Measurements from ENCODE around the gene HYPK. TPM values are rescaled to one million over a fixed set of nuclear protein-coding genes. Genes with fewer than 3 reads are reported as not detected.

HYPK gene
- total and polyA plus RNA-seq, 2 of the 8 experiments (the other 6 are each of a cell fraction or from before 2014, with no cell fraction given), result 5.4 to 17.6 TPM

GRCh38 chr15:43824302-43825246 lies 24.2 kb downstream of the HYPK start, which contains the start of gene MFAP1:
MFAP1 (minus strand) TSS chr15:43824690; CDS start chr15:43824569, 121 bp downstream.
- peak within 1 kb of the TSS; percentile 1 for H4K91ac ChIP-seq (replicated peaks; ENCODE audit: insufficient read length, low read length)
- no peak within 1 kb of the TSS for H3K23ac ChIP-seq (ENCODE audit: insufficient read length)
- H2BK20ac ChIP-seq (ENCODE audit: low read length), result 0 out of 2 replicates have a peak within 1 kb of the TSS, but pooled peaks have one; percentile 67
- H3K79me1 ChIP-seq (ENCODE audit: low read depth, low read length), result no peaks in the 10 kb centered on the region; the same call in none of the 2 replicates
- peak within 1 kb of the TSS; percentile 17; the same call in 1 of the 2 replicates for H2BK12ac ChIP-seq (ENCODE audit: low read depth, low read length)
- H4K8ac ChIP-seq (ENCODE audit: extremely low read depth, insufficient read depth, low read length), result peak within 1 kb of the TSS; percentile 76; the same call in 1 of the 2 replicates
- H3K4me3 ChIP-seq (ENCODE audit: extremely low read depth in 1 of 4, insufficient read depth in 2 of 4, low read depth in 3 of 4, low read length in 4 of 4), result peak within 1 kb of the TSS; percentile 63 to 98 (median 90)
- ChIA-PET CTCF (ENCODE audit: partially characterized antibody) (no interaction called here), POLR2A (ENCODE audit: partially characterized antibody) (interaction anchor here (0.6 to 3.2 kb wide), 13 partner anchors 19 to 611 kb away, joined by 3 to 22 read pairs (median 4); partner anchors contain the start of genes ELL3, HYPK, PDIA3 and SERINC4)
- H2AK5ac ChIP-seq (ENCODE audit: low read depth, low read length), result no peak within 1 kb of the TSS
- H3K79me2 ChIP-seq (ENCODE audit: control insufficient read depth in 1 of 2, insufficient read depth in 2 of 2, low read length in 2 of 2), result peaks cover 3 to 36% of the 10 kb centered on the region in 2 experiments
- H3K9ac ChIP-seq (replicated peaks in 1 of 4; ENCODE audit: extremely low read depth in 1 of 4, low read depth in 3 of 4, low read length in 3 of 4), result peak within 1 kb of the TSS; percentile 75 to 91 (median 88)
- H3K18ac ChIP-seq (ENCODE audit: extremely low read depth, low read length), result peak within 1 kb of the TSS; percentile 73; the same call in 1 of the 2 replicates
- DNase-seq (ENCODE audit: low read depth in 1 of 2, low spot score in 2 of 2) (peak; percentile 72 to 83), FAIRE-seq (peak; percentile 86)
- no peaks in the 10 kb centered on the region for H3K23me2 ChIP-seq (ENCODE audit: low read depth, low read length)
- H3K27ac ChIP-seq (ENCODE audit: low read depth, low read length), result peak within 1 kb of the TSS; percentile 90
- WGBS, 2 experiments (ENCODE audit: extremely low coverage in 1 of 2, insufficient coverage in 1 of 2, insufficient read length in 1 of 2, insufficient replicate concordance in 2 of 2, low coverage in 1 of 2, low lambda C conversion rate in 2 of 2, missing lambda C conversion rate in 1 of 2), result 13% methylated on average over 46 of the region's 46 CpGs; no CpG with 5 or more reads in 1 of the 2 experiments
- H4K20me1 ChIP-seq (replicated peaks in 1 of 2; ENCODE audit: control insufficient read depth in 1 of 2, insufficient read depth in 2 of 2, low read length in 2 of 2), result no peaks in the 10 kb centered on the region
- H3K14ac ChIP-seq (ENCODE audit: insufficient read length), result no peak within 1 kb of the TSS
- peaks cover 0 to 3% of the 10 kb centered on the region in 2 experiments; a peak in 2 of 4 replicates for H3K9me3 ChIP-seq (ENCODE audit: insufficient read depth in 2 of 2, low read depth in 1 of 2, low read length in 1 of 2)
- H2AFZ ChIP-seq (ENCODE audit: low read length), result peak within 1 kb of the TSS; percentile 98
- H3K36me3 ChIP-seq (ENCODE audit: control insufficient read depth in 2 of 4, insufficient read depth in 4 of 4, low read length in 3 of 4), result peaks cover 0 to 5% (median 0%) of the 10 kb centered on the region in 4 experiments; a peak in 1 of 8 replicates
- H4K5ac ChIP-seq (ENCODE audit: insufficient read length, low read depth, low read length), result peak within 1 kb of the TSS; percentile 10
- peaks cover 0 to 4% (median 2%) of the 10 kb centered on the region in 4 experiments; a peak in 4 of 7 replicates for H3K4me1 ChIP-seq (replicated peaks in 1 of 4; ENCODE audit: control insufficient read depth in 3 of 4, insufficient read depth in 4 of 4, low read length in 3 of 4)
- H2BK15ac ChIP-seq (ENCODE audit: low read length), result no peak within 1 kb of the TSS
- no peak within 1 kb of the TSS for H2BK120ac ChIP-seq (replicated peaks; ENCODE audit: low read depth, low read length)
- H3K4me2 ChIP-seq (ENCODE audit: insufficient read depth in 1 of 2, low read depth in 2 of 2, low read length in 2 of 2), result peak within 1 kb of the TSS; percentile 55 to 80
- peaks cover 0 to 16% (median 4%) of the 10 kb centered on the region in 4 experiments; a peak in 4 of 7 replicates for H3K27me3 ChIP-seq (replicated peaks in 1 of 4; ENCODE audit: control insufficient read depth in 3 of 4, extremely low read depth in 1 of 4, insufficient read depth in 3 of 4, low read length in 3 of 4)
- peak within 1 kb of the TSS; percentile 95 for H2BK5ac ChIP-seq (ENCODE audit: low read depth, low read length)
- no peak within 1 kb of the TSS for H3K4ac ChIP-seq (replicated peaks; ENCODE audit: insufficient read length, low read depth, low read length)
- no peak within 1 kb of the TSS for H3K56ac ChIP-seq (replicated peaks; ENCODE audit: insufficient read length, low read depth, low read length)
- TF ChIP-seq RAD21 (IDR thresholded peaks at IDR 0.05 in 1 of 2, conservative IDR thresholded peaks at IDR 0.05 in 1 of 2; ENCODE audit: low read depth in 2 of 2, low read length in 2 of 2), result no peak
- TF ChIP-seq SIRT6 (IDR thresholded peaks at IDR 0.05; ENCODE audit: low read length), result no peak
- TF ChIP-seq EZH2 (IDR thresholded peaks at IDR 0.05; ENCODE audit: low read depth, low read length, severe bottlenecking), result no peak
- peak; percentile 22; the same call in 1 of the 2 replicates for TF ChIP-seq SP1 (IDR thresholded peaks at IDR 0.05; ENCODE audit: low read depth, low read length)
- TF ChIP-seq JUND (IDR thresholded peaks at IDR 0.05; ENCODE audit: low read length), result no peak
- TF ChIP-seq BRCA1 (IDR thresholded peaks at IDR 0.05; ENCODE audit: low read depth, low read length), result no peak
- no peak for TF ChIP-seq NANOG (IDR thresholded peaks at IDR 0.05; ENCODE audit: insufficient read depth, low read depth, low read length, poor library complexity, severe bottlenecking)
- peak; percentile 80 for TF ChIP-seq YY1 (IDR thresholded peaks at IDR 0.05; ENCODE audit: low read depth, low read length)
- peak; percentile 96 for TF ChIP-seq ASH2L (IDR thresholded peaks at IDR 0.05; ENCODE audit: low read length)
- peak; percentile 26; the same call in 1 of the 2 replicates for TF ChIP-seq TEAD4 (IDR thresholded peaks at IDR 0.05; ENCODE audit: low read depth, low read length)
